Posterior cingulate gyrus (tissue), 11 donors: ENCODE results near the gene RAB39A.
"Not testable (repeated sequence)": the region's sequence is repeated elsewhere in the genome, so short reads cannot be mapped to it uniquely, and the experiment has no call there.

ENCODE experiments used
- DNase-seq, 10 donors: peaks; one replicate each; pipeline versions ENCODE4 v3.0.0 to v3.0.0-alpha.2; 2020 to 2021; ENCODE audit warnings: mixed read lengths in 3 of 10
- intact Hi-C: fragments of 100-400 bp; cut with DNase I; formaldehyde crosslinking; loops from one replicate; pipeline ENCODE4 v1.15.1; 2023

The RAB39A gene

GRCh38 chr11:107928046-107928766 is at the start of gene RAB39A:
RAB39A (plus strand) TSS chr11:107928448; CDS start chr11:107928569, 121 bp downstream.
- intact Hi-C loops = loop anchor here (2.0 kb wide), 1 partner anchor 81 kb away; the partner anchor contains the start of gene CUL5
- peak; percentile 73 to 99 (median 92) for DNase-seq

- intact Hi-C loops, DNase-seq: not testable (repeated sequence)
Measured at GRCh38 chr11:107881471-107881870, 46.8 kb upstream of the RAB39A start.

GRCh38 chr11:107882095-107882820 is 46.0 kb upstream of the RAB39A start:
- intact Hi-C loops = no loop called here

GRCh38 chr11:107898270-107898669 is 30.0 kb upstream of the RAB39A start:
- no peak for DNase-seq
- intact Hi-C loops = no loop called here

More at GRCh38 chr11:107882095-107882820, 46.0 kb upstream of the RAB39A start:
- no peak for DNase-seq

GRCh38 chr11:107908211-107908610 is 20.0 kb upstream of the RAB39A start:
- DNase-seq = peak in 1 of 10 donors; percentile 63
- intact Hi-C loops = no loop called here

- intact Hi-C loops = not testable (repeated sequence)
- DNase-seq = peak in 2 of 10 donors; percentile 47 to 73
Measured at GRCh38 chr11:107912415-107912814, 15.8 kb upstream of the RAB39A start.

GRCh38 chr11:107915229-107915628 is 13.0 kb upstream of the RAB39A start:
- DNase-seq = peak in 2 of 10 donors; percentile 20 to 59
- intact Hi-C loops = no loop called here

GRCh38 chr11:107916671-107917241 is 11.5 kb upstream of the RAB39A start:
- intact Hi-C loops = no loop called here
- DNase-seq = peak in 3 of 10 donors; percentile 20 to 54 (median 46)

GRCh38 chr11:107921997-107922396 is 6.3 kb upstream of the RAB39A start:
- intact Hi-C loops = no loop called here
- no peak for DNase-seq

GRCh38 chr11:107923519-107923918 is 4.7 kb upstream of the RAB39A start:
- intact Hi-C loops = not testable (repeated sequence)

GRCh38 chr11:107924306-107924705 is 3.9 kb upstream of the RAB39A start:
- intact Hi-C loops = no loop called here
- no peak for DNase-seq

More at GRCh38 chr11:107923519-107923918, 4.7 kb upstream of the RAB39A start:
- not testable (repeated sequence) for DNase-seq

GRCh38 chr11:107927559-107927958 is 689 bp upstream of the RAB39A start:
- DNase-seq = no peak
- intact Hi-C loops = no loop called here

- intact Hi-C loops = loop anchor here (2.0 kb wide), 1 partner anchor 80 kb away; the partner anchor contains the start of gene CUL5
- peak; percentile 14 to 85 (median 26) for DNase-seq
Measured at GRCh38 chr11:107928767-107929507, 689 bp downstream of the RAB39A start.

- DNase-seq = peak in 5 of 10 donors; percentile 17 to 85 (median 22)
- intact Hi-C loops = loop anchor here (2.0 kb wide), 1 partner anchor 79 kb away; the partner anchor contains the start of gene CUL5
Measured at GRCh38 chr11:107929611-107930200, 1.5 kb downstream of the RAB39A start.

- intact Hi-C loops = no loop called here
- no peak for DNase-seq
Measured at GRCh38 chr11:107931206-107931605, 3.0 kb downstream of the RAB39A start.

GRCh38 chr11:107947904-107948303 is 19.7 kb downstream of the RAB39A start:
- DNase-seq = no peak
- intact Hi-C loops = no loop called here

GRCh38 chr11:107948328-107948727 is 20.1 kb downstream of the RAB39A start:
- intact Hi-C loops, DNase-seq: not testable (repeated sequence)

GRCh38 chr11:107951155-107951554 is 22.9 kb downstream of the RAB39A start:
- intact Hi-C loops = no loop called here

GRCh38 chr11:107953446-107953845 is 25.2 kb downstream of the RAB39A start:
- DNase-seq = no peak
- intact Hi-C loops = no loop called here

More at GRCh38 chr11:107951155-107951554, 22.9 kb downstream of the RAB39A start:
- no peak for DNase-seq

- intact Hi-C loops = no loop called here
- no peak for DNase-seq
Measured at GRCh38 chr11:107956543-107956942, 28.3 kb downstream of the RAB39A start.
